Keratinocyte (primary cell): ENCODE results near the gene MITD1. TPM values are rescaled to one million over a fixed set of nuclear protein-coding genes. Genes with fewer than 3 reads are reported as not detected.

Experiments
- DNase-seq: peaks from one replicate; pipeline ENCODE4 v3.0.0-alpha.2; 2011; ENCODE audit warnings: low read depth, missing footprints, low spot score
- FAIRE-seq: peaks from 2 replicates; lab custom pipeline; 2011; peaks lifted over from hg19 to GRCh38; lab: Jason Lieb, UNC
- H2AFZ ChIP-seq: 2 replicates; pipeline ENCODE4 v1.6.0; 2012; ENCODE audit warnings: low read length, control low read depth, inconsistent platforms; ENCODE audit not compliant: control insufficient read depth
- H3K27ac ChIP-seq: 2 replicates; pipeline ENCODE4 v1.5.1; 2011; ENCODE audit warnings: low read length; ENCODE audit not compliant: control insufficient read depth, insufficient read depth
- H3K27me3 ChIP-seq: 3 replicates; pipeline ENCODE4 v1.6.0; 2011; ENCODE audit warnings: low read length; ENCODE audit not compliant: control insufficient read depth, insufficient read depth; ENCODE audit errors: extremely low read depth
- H3K36me3 ChIP-seq, 2 experiments: 2 replicates in 1 of 2; 3 replicates in 1 of 2; pipeline ENCODE4 v1.5.1; 2011; ENCODE audit warnings: low read length in 2 of 2, mild to moderate bottlenecking in 1 of 2; ENCODE audit not compliant: control insufficient read depth in 2 of 2, insufficient read depth in 2 of 2; ENCODE audit errors: extremely low read depth in 1 of 2
- H3K4me1 ChIP-seq: 3 replicates; pipeline ENCODE4 v1.5.1; 2011; ENCODE audit warnings: low read length; ENCODE audit not compliant: control insufficient read depth, insufficient read depth; ENCODE audit errors: extremely low read depth
- H3K4me2 ChIP-seq: 3 replicates; pipeline ENCODE4 v1.6.0; 2011; ENCODE audit warnings: low read depth, low read length; ENCODE audit not compliant: control insufficient read depth, insufficient read depth; ENCODE audit errors: extremely low read depth
- H3K4me3 ChIP-seq, 3 experiments: fragments of 200-600 bp in 1 of 3; sonication (generic) in 1 of 3; 2 replicates in 2 of 3; 3 replicates in 1 of 3; pipeline ENCODE4 v1.5.1; 2011 to 2016; ENCODE audit warnings: low read length in 3 of 3, mild to moderate bottlenecking in 3 of 3, control low read depth in 2 of 3, inconsistent platforms in 1 of 3, low read depth in 1 of 3, mixed read lengths in 1 of 3, mixed run types in 1 of 3, moderate library complexity in 1 of 3; ENCODE audit not compliant: control insufficient read depth in 2 of 3, insufficient read depth in 2 of 3; ENCODE audit errors: extremely low read depth in 1 of 3
- H3K79me2 ChIP-seq: 2 replicates; pipeline ENCODE4 v1.6.0; 2012; ENCODE audit warnings: low read length; ENCODE audit not compliant: control insufficient read depth, insufficient read depth
- H3K9ac ChIP-seq: 3 replicates; pipeline ENCODE4 v1.6.0; 2011; ENCODE audit warnings: low read length; ENCODE audit not compliant: control insufficient read depth, insufficient read depth; ENCODE audit errors: extremely low read depth
- H3K9me1 ChIP-seq: 3 replicates; pipeline ENCODE4 v1.6.0; 2011; ENCODE audit warnings: low read length; ENCODE audit not compliant: control insufficient read depth, insufficient read depth; ENCODE audit errors: extremely low read depth
- H3K9me3 ChIP-seq: 2 replicates; pipeline ENCODE4 v1.5.1; 2012; ENCODE audit warnings: low read depth, low read length; ENCODE audit not compliant: control insufficient read depth
- H4K20me1 ChIP-seq: 3 replicates; pipeline ENCODE4 v1.6.0; 2011; ENCODE audit warnings: low read length; ENCODE audit not compliant: control insufficient read depth, insufficient read depth; ENCODE audit errors: extremely low read depth
- CTCF ChIP-seq, 3 experiments: IDR thresholded peaks in 1 of 3; conservative IDR thresholded peaks in 1 of 3; optimal IDR thresholded peaks in 1 of 3; 2 replicates in 2 of 3; 3 replicates in 1 of 3; pipeline versions ENCODE3 to v1.5.1; 2011; ENCODE audit warnings: low read length in 3 of 3, mild to moderate bottlenecking in 3 of 3, moderate library complexity in 2 of 3, control low read depth in 1 of 3, inconsistent platforms in 1 of 3; ENCODE audit not compliant: insufficient read depth in 2 of 3; ENCODE audit errors: extremely low read depth in 1 of 3
- EZH2 ChIP-seq: IDR thresholded peaks from one replicate; pipeline ENCODE4 v1.6.1; 2012; ENCODE audit warnings: inconsistent platforms, mild to moderate bottlenecking, low read length, moderate library complexity
- dilution Hi-C: fragments of 300-500 bp; cut with MboI; formaldehyde crosslinking; loops from one replicate; pipeline ENCODE4 v1.7.0; 2020; ENCODE audit warnings: low sequenced_read_pairs; ENCODE audit not compliant: extremely low pct_ligation_motif_present
- polyA plus RNA-seq, 5 experiments: library from polyadenylated mRNA; depleted of rRNA in 3 of 5; stranded (reverse) in 3 of 5; stranded (forward) in 1 of 5; unstranded in 1 of 5; fragments of >200 nt; gene quantifications; 1 replicate in 1 of 5; 2 replicates in 3 of 5; 3 replicates in 1 of 5; pipeline versions ENCODE4 v1.2.1 to v1.2.3, GENCODE V29; 2011 to 2012; ENCODE audit warnings: missing spikeins in 2 of 5, low read depth in 1 of 5, low replicate concordance in 1 of 5

The MITD1 gene
- polyA plus RNA-seq, 1 donor (not counting 4 experiments of a cell fraction or from before 2014, with no cell fraction given), result 37.7 TPM

DNA sequence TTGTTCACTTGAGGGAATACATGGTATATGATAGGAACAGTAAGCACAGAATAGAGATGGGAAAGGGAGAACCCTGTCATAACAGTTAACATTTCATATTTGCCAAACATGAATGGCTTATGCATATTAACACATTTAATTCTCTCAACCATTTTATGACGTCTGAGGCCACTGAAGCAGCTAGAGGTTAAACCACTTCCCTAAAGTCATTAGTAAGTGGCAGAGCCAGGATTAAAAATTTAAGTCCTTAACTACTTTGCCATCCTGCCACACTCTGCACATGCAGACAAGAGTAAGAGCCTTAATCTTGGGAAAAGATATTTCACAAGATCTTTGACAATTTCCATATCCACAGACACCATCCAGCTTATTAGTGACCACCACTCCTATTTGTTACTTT, 24.0 kb downstream of the MITD1 start:
- no peaks in the 10 kb centered on the region for H3K9me3 ChIP-seq
- H3K79me2 ChIP-seq, result no peaks in the 10 kb centered on the region
- no peaks in the 10 kb centered on the region for H3K9me1 ChIP-seq
- no peaks in the 10 kb centered on the region for H3K36me3 ChIP-seq
- H3K4me2 ChIP-seq, result no peak overlapping the region
- H3K27ac ChIP-seq, result no peak overlapping the region
- no peak overlapping the region for H2AFZ ChIP-seq
- H4K20me1 ChIP-seq, result no peaks in the 10 kb centered on the region
- peaks cover 15% of the 10 kb centered on the region for H3K4me1 ChIP-seq
- no peak for DNase-seq
- dilution Hi-C loops, result no loop called here
- H3K4me3 ChIP-seq, result no peak overlapping the region
- no peak overlapping the region for H3K9ac ChIP-seq
- TF ChIP-seq EZH2, result no peak
- TF ChIP-seq CTCF (optimal IDR thresholded peaks at IDR 0.05 in 1 of 3, IDR thresholded peaks at IDR 0.05 in 1 of 3, conservative IDR thresholded peaks at IDR 0.05 in 1 of 3; ENCODE audit: extremely low read depth in 1 of 3, insufficient read depth in 2 of 3, low read length in 3 of 3), result no peak
- H3K27me3 ChIP-seq, result no peaks in the 10 kb centered on the region
- FAIRE-seq, result no peak

DNA sequence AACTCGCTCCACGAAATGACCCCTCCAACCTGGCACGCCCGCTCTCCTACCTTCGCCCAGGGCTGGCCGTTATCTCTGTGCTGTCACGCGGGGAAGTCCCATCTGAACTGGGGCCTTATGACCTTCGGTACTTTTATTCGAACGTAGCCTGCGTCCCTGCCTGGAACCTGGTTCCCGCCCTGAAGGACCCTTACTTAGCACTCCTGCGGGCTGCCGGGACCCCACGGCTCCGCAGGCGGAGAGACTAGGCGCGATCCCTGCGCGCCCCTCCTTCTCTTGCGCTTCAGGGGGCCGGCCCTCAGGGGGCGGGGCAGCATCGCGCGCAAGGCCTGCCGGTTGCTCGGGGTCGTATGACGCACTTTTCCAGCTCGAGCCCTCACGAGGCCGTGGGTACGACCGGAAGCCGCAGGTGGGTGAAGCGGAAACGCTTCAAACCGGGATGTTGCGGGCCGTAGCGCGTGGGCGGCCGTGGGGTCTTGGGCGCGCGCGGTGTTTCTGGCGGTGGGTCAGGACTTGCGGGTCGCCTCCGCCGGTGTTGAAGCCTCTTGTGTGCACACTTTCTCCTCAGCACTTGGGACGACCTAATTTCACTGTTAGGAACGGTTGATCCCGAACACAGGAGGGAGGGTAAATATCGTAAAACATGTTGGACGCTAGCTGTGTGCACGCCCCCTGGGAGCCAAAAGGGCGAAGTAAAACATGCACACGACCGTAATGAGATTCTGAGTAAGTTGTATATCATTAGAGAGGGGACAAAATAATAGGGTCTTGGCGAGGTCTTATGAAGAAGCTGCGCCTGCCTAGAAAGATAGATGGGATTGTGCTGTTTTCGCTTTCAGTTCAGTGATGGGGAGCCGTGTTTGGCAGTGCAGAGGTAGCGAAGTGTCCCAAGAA, 26.0 kb downstream of the MITD1 start, which contains the start of the genes LIPT1 and TSGA10:
TSS of gene LIPT1 (plus strand) at position 325 of the 894 bp plus-strand sequence. CDS start 6,991 bp downstream, outside the sequence.
TSS of gene TSGA10 (minus strand) at position 300 of the 894 bp plus-strand sequence. CDS start 45,503 bp downstream, outside the sequence.
- H3K9me3 ChIP-seq, result no peaks in the 10 kb centered on the region
- peak within 1 kb of the TSS; percentile 97 for H2AFZ ChIP-seq
- dilution Hi-C loops, result no loop called here
- FAIRE-seq, result peak; percentile 26
- H3K36me3 ChIP-seq, result no peaks in the 10 kb centered on the region
- no peaks in the 10 kb centered on the region for H4K20me1 ChIP-seq
- peaks cover 15% of the 10 kb centered on the region for H3K4me1 ChIP-seq
- no peak for TF ChIP-seq EZH2
- TF ChIP-seq CTCF (optimal IDR thresholded peaks at IDR 0.05 in 1 of 3, IDR thresholded peaks at IDR 0.05 in 1 of 3, conservative IDR thresholded peaks at IDR 0.05 in 1 of 3; ENCODE audit: extremely low read depth in 1 of 3, insufficient read depth in 2 of 3, low read length in 3 of 3), result peak in 2 of 3 experiments; percentile 31 to 33
- peak within 1 kb of the TSS; percentile 91 for H3K9ac ChIP-seq
- H3K27ac ChIP-seq, result peak within 1 kb of the TSS; percentile 89
- peak within 1 kb of the TSS; percentile 96 for H3K4me2 ChIP-seq
- DNase-seq, result peak; percentile 30
- H3K27me3 ChIP-seq, result no peaks in the 10 kb centered on the region
- H3K4me3 ChIP-seq, result peak within 1 kb of the TSS; percentile 82 to 99 (median 86)
- no peaks in the 10 kb centered on the region for H3K79me2 ChIP-seq
- no peaks in the 10 kb centered on the region for H3K9me1 ChIP-seq
